GM12892 (cell line): Measurements from ENCODE around the gene EML6.

ENCODE experiments used
- POLR2AphosphoS5 ChIP-seq: IDR thresholded peaks from 2 replicates; pipeline ENCODE4 v1.6.1; 2011; ENCODE audit warnings: low read depth, low read length, control low read depth
- TAF1 ChIP-seq: IDR thresholded peaks from 2 replicates; pipeline ENCODE4 v1.6.1; 2011; ENCODE audit warnings: low read depth, mild to moderate bottlenecking, control low read depth, low read length, borderline replicate concordance

- no peak for TF ChIP-seq POLR2AphosphoS5
- TF ChIP-seq TAF1, result no peak
Observed at GRCh38 chr2:54768772-54769428, 45.4 kb downstream of the EML6 start.
